NCI-H1105 treated with DMSO at 0.1 percent for 48 hours (cell line): ENCODE data around the gene TMEM79.
"Not testable (repeated sequence)": the region's sequence is repeated elsewhere in the genome, so short reads cannot be mapped to it uniquely, and the experiment has no call there.

Source experiments
- DNase-seq: peaks from one replicate; lab custom pipeline; 2025; lab: John Stamatoyannopoulos, UW

TMEM79 gene

DNA sequence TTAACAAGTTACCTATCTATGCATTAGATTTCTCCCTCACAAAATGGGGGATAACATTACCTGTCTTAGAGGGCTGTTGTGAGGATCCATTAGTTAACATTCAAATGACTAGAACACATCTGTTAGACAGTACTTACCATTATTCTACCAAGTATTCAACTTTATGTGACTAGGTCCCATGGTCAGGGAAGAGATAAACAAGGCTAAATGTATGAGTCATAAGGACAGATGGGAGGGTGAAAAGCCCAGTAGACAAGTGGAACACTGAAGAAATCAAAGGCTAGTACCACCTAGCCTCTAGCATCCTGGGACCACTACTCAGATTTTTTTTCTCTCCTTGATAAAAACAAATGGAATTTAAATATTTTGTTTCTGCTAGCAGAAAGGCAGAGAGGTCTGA lies 24.0 kb downstream of the TMEM79 start:
- no peak for DNase-seq

DNA sequence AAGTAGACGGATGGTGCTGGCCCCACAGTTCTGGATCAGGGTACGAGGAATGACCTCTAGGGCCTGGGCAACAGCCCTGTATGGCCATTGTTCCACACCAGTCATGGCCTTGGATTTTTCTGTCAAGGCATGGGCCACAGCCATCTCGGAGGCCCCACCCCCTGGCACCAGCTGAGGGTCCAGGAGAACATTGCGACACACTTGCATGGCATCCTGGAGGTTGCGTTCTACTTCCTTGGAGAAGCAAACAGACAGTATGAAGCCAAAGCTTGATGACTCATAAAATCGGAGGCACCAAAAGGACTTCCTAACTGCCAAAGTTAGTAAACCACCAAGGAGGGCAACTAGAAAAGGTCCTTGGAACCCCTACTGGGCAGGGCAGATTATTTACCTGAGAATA lies 26.8 kb downstream of the TMEM79 start:
- DNase-seq, result no peak

DNA sequence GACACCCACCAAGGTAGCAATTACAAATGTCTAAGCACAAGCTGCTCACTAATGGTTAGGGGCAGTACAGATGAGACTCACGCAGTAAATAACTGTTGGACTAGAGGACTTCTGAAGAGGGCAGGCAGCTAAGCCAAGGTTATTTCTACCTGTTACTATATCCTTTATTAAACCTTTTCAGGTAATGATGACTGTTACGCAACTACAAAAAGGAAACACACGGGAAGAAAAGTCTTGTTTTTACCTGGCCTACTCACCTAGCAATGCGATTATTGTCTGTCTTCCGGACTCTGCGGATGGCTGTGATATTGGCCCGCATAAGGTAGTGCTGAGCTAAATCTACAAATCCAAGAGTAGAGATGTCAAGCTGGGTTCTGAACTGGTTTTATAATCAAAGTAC lies 32.8 kb downstream of the TMEM79 start:
- DNase-seq, result no peak

DNA sequence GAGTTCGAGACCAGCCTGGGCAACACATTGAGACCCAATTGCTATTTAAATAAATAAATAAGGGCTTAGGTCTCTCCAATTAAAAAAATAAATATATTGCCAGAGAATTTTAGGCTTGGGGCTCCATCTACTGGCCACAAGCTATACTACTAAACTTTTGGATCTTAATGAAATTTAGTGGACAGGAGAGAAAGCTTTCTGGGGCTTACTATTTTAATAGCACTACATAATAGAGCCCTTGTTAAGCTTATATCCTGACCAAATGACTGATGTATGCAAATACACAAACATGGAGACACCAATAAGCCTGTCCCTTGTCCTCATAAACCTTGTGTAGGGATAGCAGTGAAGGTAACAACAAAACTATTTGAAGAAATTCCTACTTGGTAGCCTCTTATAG lies 35.5 kb downstream of the TMEM79 start:
- peak; percentile 0 for DNase-seq

DNA sequence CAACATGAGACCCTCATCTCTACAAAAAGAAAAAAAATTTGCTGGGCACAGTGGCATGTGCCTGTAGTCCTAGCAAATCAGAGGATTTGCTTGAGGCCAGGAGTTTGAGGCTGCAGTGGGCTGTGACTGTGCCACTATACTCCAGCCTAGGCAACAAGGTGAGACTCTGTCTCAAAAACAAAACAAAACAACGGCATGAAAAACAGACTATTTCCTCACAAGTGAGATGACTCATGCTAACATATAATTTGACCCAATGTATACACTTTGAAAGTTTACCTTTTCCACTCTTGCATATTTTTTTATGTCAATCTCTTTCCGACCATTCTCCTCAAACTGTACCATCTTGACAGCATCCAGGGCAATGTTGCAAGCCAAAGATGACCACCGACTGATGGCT lies 36.4 kb downstream of the TMEM79 start:
- no peak for DNase-seq

DNA sequence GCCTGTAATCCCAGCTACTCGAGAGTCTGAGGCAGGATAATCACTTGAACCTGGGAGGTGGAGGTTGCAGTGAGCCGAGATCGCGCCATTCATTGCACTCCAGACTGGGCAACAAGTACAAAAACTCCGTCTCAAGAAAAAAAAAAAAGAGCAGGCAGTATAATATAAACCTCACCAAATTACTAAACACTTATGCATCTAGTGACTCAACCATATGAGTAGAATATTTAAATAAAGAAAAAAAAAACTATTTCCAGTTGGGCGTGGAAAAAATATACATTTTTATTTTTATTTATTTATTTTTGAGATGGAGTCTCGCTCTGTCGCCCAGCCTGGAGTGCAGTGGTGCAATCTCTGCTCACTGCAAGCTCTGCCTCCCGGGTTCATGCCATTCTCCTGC lies 39.1 kb downstream of the TMEM79 start:
- DNase-seq, result not testable (repeated sequence)

DNA sequence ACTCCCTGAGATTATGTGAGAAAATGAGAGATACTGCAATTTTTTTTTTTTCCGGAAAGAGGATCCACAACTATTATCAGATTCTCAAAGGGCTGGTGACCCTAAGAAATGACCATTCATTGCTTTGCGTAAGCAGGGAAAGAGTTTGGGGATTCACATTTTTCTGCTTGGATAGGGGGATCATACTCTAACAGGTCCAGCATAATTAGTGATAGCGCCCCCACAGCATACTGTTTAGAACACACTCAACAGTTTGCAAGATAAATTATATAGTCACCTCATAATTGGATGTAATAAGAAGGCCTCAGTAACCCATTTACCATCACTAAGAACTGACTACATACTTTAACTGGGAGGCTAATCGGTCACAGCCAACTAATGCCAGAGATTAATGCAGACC lies 52.1 kb downstream of the TMEM79 start:
- no peak for DNase-seq

DNA sequence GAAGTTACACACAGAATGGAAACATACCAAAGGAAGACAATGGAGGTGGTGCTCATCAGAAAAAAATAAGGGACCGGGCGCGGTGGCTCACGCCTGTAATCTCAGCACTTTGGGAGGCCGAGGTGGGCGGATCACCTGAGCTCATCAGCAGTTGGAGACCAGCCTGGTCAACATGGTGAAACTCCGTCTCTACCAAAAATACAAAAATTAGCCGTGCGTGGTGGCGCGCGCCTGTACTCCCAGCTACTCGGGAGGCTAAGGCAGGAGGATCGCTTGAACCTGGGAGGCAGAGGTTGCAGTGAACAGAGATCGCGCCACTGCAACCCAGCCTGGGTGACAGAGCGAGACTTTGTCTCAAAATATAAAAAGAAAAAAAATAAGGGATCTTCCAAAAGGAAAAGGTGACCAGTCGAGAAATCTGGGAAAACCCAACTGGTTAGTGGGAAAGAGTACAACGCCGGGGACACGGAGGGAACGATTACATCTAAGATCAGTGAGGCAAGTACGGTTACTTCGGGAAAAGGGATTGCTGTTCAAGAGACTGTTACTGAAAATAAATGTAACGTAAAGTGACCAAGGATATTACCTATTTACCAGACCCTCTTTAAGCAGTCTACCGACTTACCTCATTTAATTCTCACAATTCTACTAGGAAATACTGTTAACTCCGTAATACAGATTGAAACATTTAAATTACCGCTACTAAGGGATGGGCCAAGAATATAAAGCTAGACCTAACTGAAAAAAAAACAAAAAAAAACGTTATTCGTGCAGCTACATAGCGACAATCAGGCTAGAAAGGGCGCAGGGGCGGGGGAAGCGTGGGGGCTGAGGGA lies 53.1 kb downstream of the TMEM79 start:
- DNase-seq, result no peak

DNA sequence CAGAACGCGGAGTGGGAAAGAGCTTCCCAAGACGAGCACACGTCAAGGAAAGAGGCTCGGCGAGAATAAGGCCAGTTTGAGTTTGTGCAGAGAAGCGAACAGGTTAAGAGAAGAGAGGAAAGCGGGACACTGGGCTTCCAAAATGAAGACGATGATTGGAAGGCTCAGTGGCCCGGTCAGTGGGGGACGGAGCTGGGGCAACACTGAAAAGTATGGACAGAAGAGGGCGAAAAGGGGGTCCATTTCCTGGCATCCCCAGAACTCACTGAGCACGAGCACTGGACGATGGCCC lies 53.7 kb downstream of the TMEM79 start:
- DNase-seq, result no peak

DNA sequence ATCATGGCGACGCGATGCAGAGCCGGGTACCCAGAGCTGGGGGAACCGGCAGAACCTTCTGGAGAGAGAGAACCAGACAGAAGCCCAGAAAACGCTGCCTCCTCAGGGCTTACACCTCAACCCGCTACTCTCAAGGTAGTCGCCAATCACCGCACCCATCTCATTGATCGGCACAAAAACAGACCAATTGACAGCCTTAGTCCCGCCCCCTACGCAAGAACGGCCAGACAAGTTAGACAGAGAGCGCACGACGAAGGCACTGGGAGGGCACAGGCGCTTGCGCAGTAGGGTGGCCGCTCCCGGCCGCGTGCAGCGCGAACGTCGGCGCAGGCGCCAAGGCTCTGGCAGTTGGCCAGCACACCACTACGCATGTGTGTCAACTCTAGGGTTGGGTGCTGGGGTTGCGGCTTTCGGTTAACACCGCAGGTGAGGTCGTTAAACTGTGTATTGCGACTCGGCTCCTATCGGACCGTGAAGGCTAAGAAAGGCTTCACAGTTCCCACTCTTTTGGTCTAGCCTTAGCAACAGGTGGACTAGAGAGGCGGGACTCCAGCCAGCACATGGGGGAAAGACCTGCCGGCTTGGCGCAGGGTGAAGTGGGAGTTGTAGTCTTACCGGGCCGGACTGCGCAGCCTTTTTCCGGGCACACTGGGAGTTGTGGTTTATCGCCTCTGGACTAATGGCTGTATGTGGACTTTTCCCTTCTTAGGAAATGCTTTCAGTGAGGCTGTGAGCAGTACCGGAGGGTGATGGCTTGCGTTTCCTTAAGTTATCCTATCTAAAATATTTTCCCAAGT lies 54.3 kb downstream of the TMEM79 start, which contains the start of the genes CCT3 and TSACC:
TSS of gene CCT3 (minus strand) at position 113 of the 797 bp plus-strand sequence. CDS start at position 5, 108 bp downstream.
TSS of gene TSACC (plus strand) at position 347 of the 797 bp plus-strand sequence. CDS start 1,232 bp downstream, outside the sequence.
- peak; percentile 99 for DNase-seq
